K562 (cell line): ENCODE measurements around the gene OVOL1. TPM values are rescaled to one million over a fixed set of nuclear protein-coding genes. Genes with fewer than 3 reads are reported as not detected.

ENCODE experiments used
- ATAC-seq: fragments of 200-7000 bp; cut with Tn5 transposase; 3 replicates; pipeline ENCODE4 v1.9.1; 2020; ENCODE audit warnings: moderate library complexity
- BruUV-seq: library from RNA; stranded (reverse); fragments of 400-500 nt; replicated peaks from 2 replicates; lab custom pipeline; 2021; lab: Mats Ljungman, UMichigan
- CTCF ChIA-PET: fragments of 300-600 bp; formaldehyde crosslinking; extraction: SDS; loops from one replicate; lab custom pipeline; 2021; ENCODE audit warnings: low intra/inter-chr PET ratio; lab: Yijun Ruan, JAX
- POLR2A ChIA-PET: fragments of 300-600, 350-650 bp; sonication (Branson Sonifier 250); formaldehyde crosslinking; extraction: SDS; loops from one replicate; lab custom pipeline; 2021; ENCODE audit warnings: antibody characterized with exemption, inconsistent platforms; lab: Yijun Ruan, JAX
- DNase-seq, 4 experiments: peaks; one replicate each; pipeline versions ENCODE4 v3.0.0 to v3.0.0-alpha.2; 2011 to 2018; ENCODE audit warnings: low spot score in 3 of 4, mixed read lengths in 3 of 4; ENCODE audit errors: extremely low read depth in 1 of 4
- FAIRE-seq: peaks from 2 replicates; lab custom pipeline; 2011; peaks lifted over from hg19 to GRCh38; lab: Jason Lieb, UNC
- H2AFZ ChIP-seq: 2 replicates; pipeline ENCODE4 v1.6.0; 2011; ENCODE audit warnings: low read depth, low read length, control low read depth, inconsistent platforms
- H3K27ac ChIP-seq: fragments of 200-600 bp; 3 replicates; pipeline ENCODE4 v1.8.0; 2011; ENCODE audit warnings: low read depth, mild to moderate bottlenecking, control low read depth, inconsistent platforms, low read length, moderate library complexity, mixed read lengths; ENCODE audit errors: extremely low read depth
- H3K27me3 ChIP-seq, 2 experiments: fragments of 300-600 bp in 1 of 2; 2 replicates in 1 of 2; 3 replicates in 1 of 2; pipeline versions ENCODE4 v1.6.0 to v1.8.0; 2011; ENCODE audit warnings: inconsistent platforms in 2 of 2, low read length in 2 of 2, mild to moderate bottlenecking in 1 of 2, mixed read lengths in 1 of 2, moderate library complexity in 1 of 2; ENCODE audit not compliant: control insufficient read depth in 2 of 2, insufficient read depth in 2 of 2
- H3K36me3 ChIP-seq: fragments of 300-600 bp; 3 replicates; pipeline ENCODE4 v1.8.0; 2011; ENCODE audit warnings: mild to moderate bottlenecking, low read length, inconsistent platforms; ENCODE audit not compliant: control insufficient read depth, insufficient read depth
- H3K4me1 ChIP-seq, 2 experiments: fragments of 200-600 bp in 1 of 2; replicated peaks in 1 of 2; 2 replicates in 1 of 2; 3 replicates in 1 of 2; pipeline versions ENCODE4 v1.5.1 to v1.8.0; 2011; ENCODE audit warnings: inconsistent platforms in 2 of 2, low read length in 2 of 2, mild to moderate bottlenecking in 1 of 2, mixed read lengths in 1 of 2, moderate library complexity in 1 of 2; ENCODE audit not compliant: control insufficient read depth in 2 of 2, insufficient read depth in 2 of 2
- H3K4me2 ChIP-seq: 2 replicates; pipeline ENCODE4 v1.6.1; 2011; ENCODE audit warnings: low read length, control low read depth, inconsistent platforms, mixed read lengths; ENCODE audit not compliant: insufficient read depth
- H3K4me3 ChIP-seq: fragments of 200-600 bp; sonication (generic), shearing (Covaris generic); 2 replicates; pipeline ENCODE4 v1.5.1; 2016; ENCODE audit warnings: control low read depth, inconsistent platforms
- H3K79me2 ChIP-seq: fragments of 200-600 bp; 3 replicates; pipeline ENCODE4 v1.8.0; 2011; ENCODE audit warnings: low read length, inconsistent platforms; ENCODE audit not compliant: control insufficient read depth, insufficient read depth
- H3K9ac ChIP-seq, 2 experiments: 2 replicates each; pipeline versions ENCODE4 v1.6.0 to v1.6.1; 2011; ENCODE audit warnings: low read depth in 2 of 2, low read length in 2 of 2, control low read depth in 1 of 2, inconsistent platforms in 1 of 2, mild to moderate bottlenecking in 1 of 2, mixed read lengths in 1 of 2; ENCODE audit not compliant: insufficient read depth in 1 of 2
- H3K9me1 ChIP-seq: one replicate; pipeline ENCODE4 v1.6.0; 2011; ENCODE audit warnings: inconsistent platforms, mild to moderate bottlenecking, low read length, moderate library complexity; ENCODE audit not compliant: control insufficient read depth, insufficient read depth
- H3K9me3 ChIP-seq: replicated peaks from 2 replicates; pipeline ENCODE4 v1.5.1; 2011; ENCODE audit warnings: low read depth, low read length, inconsistent platforms; ENCODE audit not compliant: control insufficient read depth, insufficient read depth
- H4K20me1 ChIP-seq: replicated peaks from 2 replicates; pipeline ENCODE4 v1.6.1; 2011; ENCODE audit warnings: low read length, inconsistent platforms, mixed read lengths; ENCODE audit not compliant: control insufficient read depth, insufficient read depth
- ARNT ChIP-seq, 2 experiments: fragments of 450-650 bp; IDR thresholded peaks; 2 replicates each; pipeline ENCODE4 v1.6.1; 2016; ENCODE audit warnings: mild to moderate bottlenecking in 1 of 2
- CREB3L1 ChIP-seq: fragments of 450-650 bp; IDR thresholded peaks from 2 replicates; pipeline ENCODE4 v1.6.1; 2014; ENCODE audit warnings: low read depth, mild to moderate bottlenecking, moderate library complexity, borderline replicate concordance
- GTF2A2 ChIP-seq: IDR thresholded peaks from 2 replicates; pipeline ENCODE4 v1.6.1; 2016; ENCODE audit warnings: mild to moderate bottlenecking, missing genetic modification characterization, missing compliant biosample characterization
- HMG20B ChIP-seq: fragments of 250-450 bp; sonication (Bioruptor Pico); IDR thresholded peaks from 2 replicates; pipeline ENCODE4 v1.5.0; 2021; ENCODE audit warnings: mild to moderate bottlenecking
- IRF2 ChIP-seq: sonication (generic); formaldehyde crosslinking; IDR thresholded peaks from 2 replicates; pipeline ENCODE4 v1.8.1; 2022; ENCODE audit warnings: mild to moderate bottlenecking, missing genetic modification reagents
- MTA1 ChIP-seq: fragments of 450-650 bp; IDR thresholded peaks from 2 replicates; pipeline ENCODE4 v1.6.1; 2017; ENCODE audit warnings: borderline replicate concordance
- NCOA4 ChIP-seq: fragments of 450-650 bp; IDR thresholded peaks from 2 replicates; pipeline ENCODE4 v1.6.1; 2018; ENCODE audit warnings: mild to moderate bottlenecking; ENCODE audit not compliant: partially characterized antibody
- NELFE ChIP-seq: IDR thresholded peaks from 2 replicates; pipeline ENCODE4 v1.6.1; 2011; ENCODE audit warnings: mild to moderate bottlenecking; ENCODE audit not compliant: insufficient read depth, insufficient read length
- NFATC3 ChIP-seq: fragments of 450-650 bp; IDR thresholded peaks from 2 replicates; pipeline ENCODE4 v1.6.1; 2017; ENCODE audit warnings: mild to moderate bottlenecking
- NR2C2 ChIP-seq, 2 experiments: fragments of 200-800 bp in 1 of 2; sonication (Bioruptor generic) in 1 of 2; sonication (generic) in 1 of 2; formaldehyde crosslinking in 1 of 2; IDR thresholded peaks; 2 replicates each; pipeline versions ENCODE4 v1.6.1 to v1.8.0; 2016 to 2022; ENCODE audit warnings: mild to moderate bottlenecking in 1 of 2, missing compliant biosample characterization in 1 of 2, missing genetic modification characterization in 1 of 2, missing genetic modification reagents in 1 of 2
- PCBP2 ChIP-seq: fragments of 200-400 bp; formaldehyde crosslinking; IDR thresholded peaks from 2 replicates; pipeline ENCODE4 v1.6.1; 2018; ENCODE audit warnings: low read length, low read depth, mild to moderate bottlenecking, moderate library complexity; ENCODE audit not compliant: poor library complexity, severe bottlenecking
- PRMT5 ChIP-seq: sonication (generic); formaldehyde crosslinking; IDR thresholded peaks from 2 replicates; pipeline ENCODE4 v1.5.0; 2020; ENCODE audit warnings: missing genetic modification reagents
- RBM39 ChIP-seq: fragments of 200-400 bp; formaldehyde crosslinking; optimal IDR thresholded peaks from 2 replicates; pipeline ENCODE3; 2018; ENCODE audit warnings: low read depth, low read length
- RHOXF2B ChIP-seq: fragments of 250-450 bp; sonication (Bioruptor Pico); conservative IDR thresholded peaks from 2 replicates; pipeline ENCODE4 v1.5.1; 2021
- SAFB ChIP-seq: fragments of 200-400 bp; formaldehyde crosslinking; IDR thresholded peaks from 2 replicates; pipeline ENCODE4 v1.6.1; 2017; ENCODE audit warnings: low read depth, low read length, borderline replicate concordance
- STAT5B ChIP-seq: fragments of 250-450 bp; sonication (Bioruptor Pico); IDR thresholded peaks from 2 replicates; pipeline ENCODE4 v1.8.0; 2021; ENCODE audit warnings: mild to moderate bottlenecking, inconsistent platforms
- TBP ChIP-seq: optimal IDR thresholded peaks from 2 replicates; pipeline ENCODE3; 2011; ENCODE audit warnings: low read depth, low read length, improper control_type of control experiment
- ZBTB34 ChIP-seq: fragments of 250-450 bp; sonication (Bioruptor Pico); IDR thresholded peaks from 2 replicates; pipeline ENCODE4 v1.8.0; 2021; ENCODE audit warnings: mild to moderate bottlenecking, moderate library complexity
- ZNF121 ChIP-seq: sonication (generic); formaldehyde crosslinking; conservative IDR thresholded peaks from 2 replicates; pipeline ENCODE4 v1.8.0; 2022; ENCODE audit warnings: missing genetic modification reagents
- ZNF165 ChIP-seq: fragments of 250-450 bp; sonication (Bioruptor Pico); IDR thresholded peaks from 2 replicates; pipeline ENCODE4 v1.4.0; 2020; ENCODE audit warnings: borderline replicate concordance
- ZNF696 ChIP-seq: fragments of 250-450 bp; sonication (Bioruptor Pico); conservative IDR thresholded peaks from 2 replicates; pipeline ENCODE4 v1.4.0; 2020; ENCODE audit warnings: mild to moderate bottlenecking, moderate library complexity
- ZNF77 ChIP-seq: fragments of 250-450 bp; sonication (Bioruptor Pico); IDR thresholded peaks from 2 replicates; pipeline ENCODE4 v1.5.0; 2020
- WGBS: fragments of 100-300 bp; shearing (Covaris generic); methylation state at CpG from one replicate; pipeline ENCODE4 v1.1.6; 2016; ENCODE audit warnings: low coverage, mixed read lengths; ENCODE audit not compliant: insufficient coverage; ENCODE audit errors: missing lambda C conversion rate; 5-methylcytosine and 5-hydroxymethylcytosine counted together
- in situ Hi-C: fragments of 300-500 bp; cut with MboI; formaldehyde crosslinking; loops from 4 replicates; pipeline ENCODE4 v1.15.0; 2018; ENCODE audit warnings: inconsistent platforms, mixed read lengths
- intact Hi-C: fragments of 100-400 bp; cut with micrococcal nuclease; formaldehyde crosslinking; loops from 2 replicates; pipeline ENCODE4 v1.14.2; 2022
- polyA plus RNA-seq, 8 experiments: library from polyadenylated mRNA; depleted of rRNA in 4 of 8; stranded (reverse) in 5 of 8; unstranded in 3 of 8; fragments of >200 nt; fragmentation: Nextera tagmentation in 2 of 8; fragmentation: Illumina TruSeq in 1 of 8; extraction: Ambion mirVana in 2 of 8; extraction: Trizol in 1 of 8; gene quantifications; 2 replicates each; pipeline versions ENCODE4 v1.2.1 to v1.2.3, GENCODE V29; 2011 to 2014; ENCODE audit warnings: inconsistent platforms in 1 of 8, missing spikeins in 1 of 8
- total RNA-seq, 7 experiments: library from RNA; depleted of rRNA in 6 of 7; stranded (reverse); fragments of >200 nt in 6 of 7; fragmentation: Illumina TruSeq in 2 of 7; extraction: Trizol in 2 of 7; gene quantifications; 2 replicates each; pipeline versions ENCODE4 v1.2.1 to v1.2.3, GENCODE V29; 2011 to 2021; ENCODE audit warnings: low replicate concordance in 1 of 7

The OVOL1 gene
- total and polyA plus RNA-seq, 9 of the 15 experiments (the other 6 are each of a cell fraction or from before 2014, with no cell fraction given) = 0.09 TPM; not detected in 8

GRCh38 chr11:65776196-65776595, 10.7 kb upstream of the OVOL1 start (continued):
- TF ChIP-seq RBM39 (no peak), RHOXF2B (CRISPR knock-in tag) (no peak), IRF2 (CRISPR knock-in tag) (no peak), SAFB (no peak), NELFE (no peak)
- TF ChIP-seq, all 486 proteins: peak for 0

GRCh38 chr11:65776710-65777141, 10.1 kb upstream of the OVOL1 start:
- peaks cover 8% of the 10 kb centered on the region; the same call in 1 of the 2 replicates for H4K20me1 ChIP-seq
- ChIA-PET CTCF (no interaction called here), POLR2A (interaction anchor here (0.6 to 2.0 kb wide), 14 partner anchors 11 to 431 kb away, joined by 3 to 7 read pairs (median 4); partner anchors contain the start of genes CCDC85B and FIBP)
- H3K9ac ChIP-seq = no peak overlapping the region; a peak in 1 of 4 replicates
- H3K27me3 ChIP-seq = no peaks in the 10 kb centered on the region
- H3K9me1 ChIP-seq = peaks cover 13% of the 10 kb centered on the region
- peaks cover 36% of the 10 kb centered on the region; the same call in 2 of the 3 replicates for H3K36me3 ChIP-seq
- intact Hi-C loops (no loop called here), in situ Hi-C loops (no loop called here)
- no peak overlapping the region for H3K4me2 ChIP-seq
- WGBS = 87% methylated on average over 8 of the region's 8 CpGs
- no peak overlapping the region for H3K4me3 ChIP-seq
- FAIRE-seq (peak; percentile 49), ATAC-seq (no peak), DNase-seq (no peak)
- H3K9me3 ChIP-seq = no peaks in the 10 kb centered on the region
- no TSS peak for BruUV-seq
- no peak overlapping the region for H2AFZ ChIP-seq
- H3K79me2 ChIP-seq = peaks cover 22% of the 10 kb centered on the region
- peaks cover 7 to 41% of the 10 kb centered on the region in 2 experiments; a peak in 4 of 5 replicates for H3K4me1 ChIP-seq
- no peak overlapping the region for H3K27ac ChIP-seq
- TF ChIP-seq TBP (no peak), CREB3L1 (no peak), PRMT5 (CRISPR knock-in tag) (no peak), ZNF165 (CRISPR knock-in tag) (no peak), PCBP2 (no peak), ZNF121 (CRISPR knock-in tag) (no peak), ZNF696 (CRISPR knock-in tag) (no peak), ZBTB34 (CRISPR knock-in tag) (no peak), GTF2A2 (no peak), STAT5B (CRISPR knock-in tag) (no peak), HMG20B (CRISPR knock-in tag) (no peak), ARNT (IDR thresholded peaks at IDR 0.05) (no peak), NR2C2 (CRISPR knock-in tag; IDR thresholded peaks at IDR 0.05) (no peak), NR2C2 (tag; IDR thresholded peaks at IDR 0.05) (no peak), NFATC3 (no peak), ZNF77 (CRISPR knock-in tag) (no peak), MTA1 (no peak), NCOA4 (no peak)
